Islet precursor cell (in vitro differentiated cells): Measurements from ENCODE around the gene RGPD3.
"Not testable (repeated sequence)": the region's sequence is repeated elsewhere in the genome, so short reads cannot be mapped to it uniquely, and the experiment has no call there.

ENCODE experiments used
- DNase-seq: peaks from one replicate; pipeline ENCODE4 v3.0.0-alpha.2; 2018

Gene RGPD3

GRCh38 chr2:106479563-106479962 lies 11.3 kb upstream of the RGPD3 start:
- DNase-seq: not testable (repeated sequence)

- DNase-seq: not testable (repeated sequence)
These were observed 9.4 kb upstream of the RGPD3 start for GRCh38 chr2:106477647-106478046.

DNA sequence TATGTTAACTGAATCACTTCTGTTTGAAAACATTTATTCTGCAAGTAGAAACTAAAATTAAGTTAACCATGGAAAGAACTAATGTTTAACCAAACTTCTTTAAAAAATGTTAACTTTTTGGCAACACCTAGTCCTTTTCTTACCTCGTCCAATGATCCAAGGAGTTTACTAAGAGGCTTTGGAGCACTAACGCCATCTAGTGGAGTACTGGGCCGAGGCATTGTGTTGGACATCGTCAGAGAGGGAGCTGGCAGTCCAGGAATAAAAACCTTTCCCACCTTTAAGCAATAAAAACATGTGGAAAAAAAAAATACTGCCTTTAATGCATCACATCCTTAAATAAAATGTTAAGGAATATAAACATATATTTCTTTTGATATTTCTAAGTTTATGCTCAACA lies 2.4 kb upstream of the RGPD3 start:
- not testable (repeated sequence) for DNase-seq

GRCh38 chr2:106467516-106467915 lies 697 bp downstream of the RGPD3 start:
- DNase-seq: not testable (repeated sequence)

- peak; percentile 54 for DNase-seq
These were observed 6.3 kb downstream of the RGPD3 start for GRCh38 chr2:106461882-106462281.

DNA sequence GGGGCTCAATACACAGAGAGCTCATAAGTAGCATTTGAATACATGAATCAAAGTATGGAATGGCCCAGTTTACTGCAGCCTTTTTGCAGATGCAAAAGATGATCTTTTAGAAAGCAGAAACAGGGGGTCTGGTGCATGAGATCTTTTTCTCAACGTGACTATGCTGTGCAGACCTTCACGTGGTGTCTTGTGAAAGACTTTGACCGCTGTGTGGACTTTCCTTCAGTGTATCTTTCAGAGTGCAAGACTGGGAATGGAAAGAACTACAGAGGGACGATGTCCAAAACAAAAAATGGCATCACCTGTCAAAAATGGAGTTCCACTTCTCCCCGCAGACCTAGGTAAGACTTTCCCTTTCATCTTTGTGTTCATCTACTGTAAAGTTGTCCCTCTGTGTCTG lies 77.5 kb downstream of the RGPD3 start:
- DNase-seq: not testable (repeated sequence)

DNA sequence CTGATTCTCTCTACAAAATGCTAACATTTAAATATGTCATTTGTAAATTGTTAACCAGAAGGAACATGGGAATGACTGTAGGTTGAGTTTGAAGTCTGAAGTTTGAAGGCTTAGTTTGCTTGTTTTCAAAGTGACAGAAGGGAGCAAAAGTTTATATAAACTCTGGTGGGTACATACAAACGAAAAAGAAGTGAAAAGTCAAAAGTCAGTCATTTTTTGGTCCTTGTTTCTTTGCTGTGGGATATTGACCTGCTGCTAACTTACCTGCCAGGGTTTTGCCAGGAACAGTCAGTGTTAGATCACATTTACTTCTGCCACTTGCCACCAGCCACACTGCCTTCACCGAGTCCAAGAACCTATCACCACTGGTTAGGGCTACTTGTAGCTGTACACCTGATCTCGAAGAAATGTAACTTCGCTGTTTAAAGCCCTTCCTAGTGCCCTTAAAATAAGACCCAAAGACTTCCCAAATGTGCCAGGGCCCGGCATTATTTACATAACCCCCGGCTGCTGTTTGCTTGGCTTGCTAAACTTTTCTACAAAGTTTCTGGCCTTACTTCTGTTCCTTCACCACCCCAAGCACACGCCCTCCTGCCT lies 79.3 kb downstream of the RGPD3 start:
- not testable (repeated sequence) for DNase-seq

- DNase-seq: not testable (repeated sequence)
These were observed 83.7 kb downstream of the RGPD3 start for GRCh38 chr2:106384548-106384947.

GRCh38 chr2:106381867-106382266 lies 86.3 kb downstream of the RGPD3 start:
- DNase-seq: not testable (repeated sequence)

- not testable (repeated sequence) for DNase-seq
These were observed 88.6 kb downstream of the RGPD3 start for GRCh38 chr2:106379567-106379966.

DNA sequence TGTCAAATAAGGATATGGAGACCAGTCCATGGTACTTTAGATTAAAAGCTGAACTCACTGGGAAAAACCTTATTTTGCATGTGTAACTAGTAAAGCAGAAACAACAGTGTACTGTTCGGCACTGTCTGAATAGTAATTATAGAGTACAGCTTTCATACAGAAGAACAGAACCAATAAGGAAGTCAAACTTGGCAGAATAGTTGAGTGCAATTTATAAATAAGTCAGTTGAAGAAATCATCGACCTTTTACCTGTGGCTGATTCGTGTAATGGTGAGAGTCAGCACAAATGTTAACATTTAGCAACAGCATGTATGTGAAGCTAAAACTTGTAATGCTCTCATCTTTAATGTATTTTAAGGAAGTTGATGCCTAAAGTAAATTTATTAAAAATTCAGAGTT lies 99.0 kb downstream of the RGPD3 start:
- DNase-seq: not testable (repeated sequence)

GRCh38 chr2:106366204-106366885 lies 101.9 kb downstream of the RGPD3 start:
- peak; percentile 61 for DNase-seq

DNA sequence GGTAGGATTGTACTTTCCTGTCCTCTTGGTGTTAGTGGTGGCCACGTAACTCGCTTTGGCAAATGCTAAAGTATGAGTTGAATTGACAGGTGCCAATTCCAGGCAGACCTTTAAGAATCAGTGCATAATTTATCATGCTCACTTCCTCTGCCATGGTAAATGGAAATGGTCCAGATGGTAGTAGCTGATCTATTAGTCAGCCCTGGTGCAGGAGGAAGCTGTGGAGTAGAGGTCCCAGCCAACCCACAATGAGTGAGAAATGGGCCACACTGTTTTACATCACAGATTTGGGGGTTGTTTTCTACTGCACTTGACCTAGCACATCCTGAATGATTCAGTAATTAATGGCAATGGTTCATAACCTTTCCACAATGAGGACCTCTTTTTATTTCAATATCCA lies 104.4 kb downstream of the RGPD3 start:
- DNase-seq: no peak

DNA sequence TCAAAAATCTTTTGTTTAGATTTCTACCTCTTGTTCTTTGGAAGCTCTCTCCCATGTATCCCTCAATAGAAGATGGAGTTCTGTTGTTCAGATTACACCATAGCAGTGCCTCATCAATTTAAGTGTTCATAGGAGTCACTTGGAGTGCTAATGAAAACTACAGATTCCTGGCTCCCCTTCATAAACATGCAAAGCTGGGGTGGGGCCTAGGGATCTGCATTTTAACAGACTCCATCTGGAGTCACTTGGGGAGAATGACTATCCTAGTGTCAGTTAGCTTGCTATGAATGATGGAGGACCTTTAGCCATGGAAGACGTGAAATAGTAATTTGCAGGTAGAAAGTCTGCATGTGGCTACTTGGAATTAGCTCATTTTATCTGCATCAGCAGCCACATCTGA lies 105.4 kb downstream of the RGPD3 start:
- no peak for DNase-seq

GRCh38 chr2:106359512-106359911 lies 108.7 kb downstream of the RGPD3 start:
- no peak for DNase-seq

GRCh38 chr2:106358521-106358920 lies 109.7 kb downstream of the RGPD3 start:
- no peak for DNase-seq

GRCh38 chr2:106358081-106358480 lies 110.1 kb downstream of the RGPD3 start:
- no peak for DNase-seq

GRCh38 chr2:106356291-106356690 lies 111.9 kb downstream of the RGPD3 start:
- DNase-seq: no peak

GRCh38 chr2:106353676-106354075 lies 114.5 kb downstream of the RGPD3 start:
- DNase-seq: no peak

DNA sequence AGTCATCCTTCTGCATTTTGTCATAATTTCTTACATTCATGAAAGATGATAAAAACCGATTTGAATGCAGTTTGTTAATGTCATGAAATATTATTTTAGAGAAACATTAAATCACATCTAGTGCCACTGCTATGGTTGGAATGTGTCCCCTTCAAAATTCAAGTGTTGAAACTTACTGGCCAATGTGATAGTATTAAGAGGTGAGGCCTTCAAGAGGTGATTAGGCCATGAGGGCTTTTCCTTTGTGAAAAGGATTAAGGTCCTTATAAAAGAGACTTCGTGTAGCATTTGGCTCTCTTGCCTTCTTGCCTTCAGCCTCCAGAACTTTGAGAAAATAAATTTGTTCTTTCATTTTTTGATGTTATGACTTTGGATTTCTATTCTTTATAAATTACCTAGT lies 117.2 kb downstream of the RGPD3 start:
- no peak for DNase-seq

GRCh38 chr2:106344302-106344701 lies 123.9 kb downstream of the RGPD3 start:
- no peak for DNase-seq

DNA sequence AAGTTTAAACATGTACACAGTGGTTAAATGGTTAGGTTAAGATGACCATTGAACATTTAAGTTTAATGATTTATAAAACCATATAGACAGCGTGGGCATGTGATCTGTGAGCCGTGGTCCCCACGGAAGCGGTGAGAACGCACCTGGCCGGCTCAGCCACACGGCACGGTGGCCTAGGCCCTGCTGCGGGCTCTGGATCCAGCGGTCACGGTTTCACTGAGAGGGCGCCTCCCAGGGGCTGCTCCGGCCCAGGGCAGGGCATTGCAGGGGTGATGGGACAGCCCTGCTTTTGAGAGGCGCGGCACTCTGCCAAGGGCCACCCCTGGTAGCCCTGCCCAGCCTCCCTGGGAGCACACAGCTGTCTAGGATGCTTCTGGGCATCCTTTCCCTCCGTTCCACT lies 124.9 kb downstream of the RGPD3 start:
- no peak for DNase-seq

DNA sequence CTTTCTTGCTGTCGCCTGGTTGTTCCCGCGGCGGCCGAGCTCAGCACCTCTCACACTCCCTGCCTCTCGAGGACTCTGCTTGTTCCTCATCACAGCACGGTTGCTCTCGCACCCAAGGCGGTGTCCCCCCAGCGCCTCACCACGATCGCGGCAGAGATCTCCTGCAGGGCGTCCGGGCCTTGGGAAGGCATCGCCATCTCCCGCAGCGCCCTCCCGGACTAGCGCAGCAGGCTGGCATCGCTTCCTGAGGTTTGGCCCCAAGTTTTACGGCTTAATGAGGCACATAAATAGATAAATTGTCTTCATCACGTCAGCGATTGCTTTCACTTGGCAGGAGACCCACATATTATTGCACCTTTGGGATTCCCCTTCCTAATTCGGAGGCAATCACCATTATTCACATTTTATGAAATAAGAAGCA lies 125.4 kb downstream of the RGPD3 start:
- no peak for DNase-seq

GRCh38 chr2:106341666-106342065 lies 126.5 kb downstream of the RGPD3 start:
- no peak for DNase-seq
